GM12878 (cell line): ENCODE measurements around the gene GKAP1. TPM values are rescaled to one million over a fixed set of nuclear protein-coding genes. Genes with fewer than 3 reads are reported as not detected.

Experiments
- ATAC-seq: fragments of 200-7000 bp; cut with Tn5 transposase; 3 replicates; pipeline ENCODE4 v1.9.1; 2020; ENCODE audit warnings: mild to moderate bottlenecking, moderate library complexity
- BruUV-seq: library from RNA; stranded (reverse); fragments of 400-500 nt; replicated peaks from 2 replicates; lab custom pipeline; 2021; lab: Mats Ljungman, UMichigan
- CTCF ChIA-PET: fragments of 300-600 bp; sonication (Branson Sonifier 250); formaldehyde crosslinking; extraction: SDS; loops from one replicate; lab custom pipeline; 2021; ENCODE audit warnings: inconsistent platforms; lab: Yijun Ruan, JAX
- POLR2A ChIA-PET: fragments of 350-600 bp; formaldehyde crosslinking; extraction: SDS; loops from one replicate; lab custom pipeline; 2021; ENCODE audit warnings: inconsistent platforms; lab: Charles Lee
- RAD21 ChIA-PET: fragments of 300-600 bp; sonication (Branson Sonifier 250); formaldehyde crosslinking; loops from one replicate; lab custom pipeline; 2023; ENCODE audit warnings: antibody characterized with exemption; ENCODE audit not compliant: unreplicated experiment; lab: Charles Lee
- SMC1A ChIA-PET: fragments of 300-600 bp; sonication (Branson Sonifier 250); formaldehyde crosslinking; loops from one replicate; lab custom pipeline; 2023; ENCODE audit not compliant: unreplicated experiment, uncharacterized antibody; lab: Charles Lee
- DNase-seq: peaks from one replicate; pipeline ENCODE4 v3.0.0-alpha.2; 2011; ENCODE audit warnings: low read depth, low spot score
- FAIRE-seq: peaks from 3 replicates; lab custom pipeline; 2011; peaks lifted over from hg19 to GRCh38; lab: Jason Lieb, UNC
- H2AFZ ChIP-seq: 2 replicates; pipeline ENCODE4 v1.6.0; 2011; ENCODE audit warnings: low read depth, low read length, control low read depth; ENCODE audit not compliant: control insufficient read depth
- H3K27ac ChIP-seq: 2 replicates; pipeline ENCODE4 v1.5.1; 2011; ENCODE audit warnings: control low read depth; ENCODE audit not compliant: control insufficient read depth, insufficient read depth
- H3K27me3 ChIP-seq, 2 experiments: replicated peaks in 1 of 2; 2 replicates each; pipeline versions ENCODE4 v1.6.0 to v1.6.1; 2011; ENCODE audit warnings: low read length in 1 of 2; ENCODE audit not compliant: control insufficient read depth in 2 of 2, insufficient read depth in 2 of 2
- H3K36me3 ChIP-seq, 2 experiments: 2 replicates each; pipeline ENCODE4 v1.5.1; 2011; ENCODE audit warnings: low read length in 1 of 2; ENCODE audit not compliant: control insufficient read depth in 2 of 2, insufficient read depth in 2 of 2
- H3K4me1 ChIP-seq: 2 replicates; pipeline ENCODE4 v1.6.1; 2011; ENCODE audit warnings: mild to moderate bottlenecking, low read length, moderate library complexity, mixed read lengths; ENCODE audit not compliant: control insufficient read depth, insufficient read depth
- H3K4me2 ChIP-seq: 2 replicates; pipeline ENCODE4 v1.6.0; 2011; ENCODE audit warnings: control low read depth; ENCODE audit not compliant: control insufficient read depth, insufficient read depth
- H3K4me3 ChIP-seq: fragments of 200-600 bp; sonication (generic); 2 replicates; pipeline ENCODE4 v1.5.1; 2016
- H3K79me2 ChIP-seq: 2 replicates; pipeline ENCODE4 v1.6.0; 2011; ENCODE audit warnings: low read length; ENCODE audit not compliant: control insufficient read depth, insufficient read depth
- H3K9ac ChIP-seq: 2 replicates; pipeline ENCODE4 v1.8.0; 2011; ENCODE audit warnings: low read length, control low read depth, mixed read lengths; ENCODE audit not compliant: control insufficient read depth, insufficient read depth
- H3K9me3 ChIP-seq: replicated peaks from 3 replicates; pipeline ENCODE4 v1.5.1; 2011; ENCODE audit warnings: mild to moderate bottlenecking, low read length; ENCODE audit not compliant: control insufficient read depth, insufficient read depth
- H4K20me1 ChIP-seq: 2 replicates; pipeline ENCODE4 v1.6.0; 2011; ENCODE audit not compliant: control insufficient read depth, insufficient read depth
- CREM ChIP-seq: IDR thresholded peaks from 2 replicates; pipeline ENCODE4 v1.6.1; 2014; ENCODE audit warnings: antibody characterized with exemption, low read depth
- EP300 ChIP-seq, 2 experiments: fragments of 150-350 bp in 1 of 2; IDR thresholded peaks; 2 replicates each; pipeline ENCODE4 v1.6.1; 2011 to 2012; ENCODE audit warnings: low read depth in 2 of 2, low read length in 2 of 2, borderline replicate concordance in 1 of 2, improper control_type of control experiment in 1 of 2, inconsistent platforms in 1 of 2; ENCODE audit not compliant: control insufficient read depth in 1 of 2
- HCFC1 ChIP-seq: fragments of 150-350 bp; IDR thresholded peaks from 2 replicates; pipeline ENCODE4 v1.6.1; 2014; ENCODE audit warnings: low read length
- IKZF1 ChIP-seq: fragments of 450-650 bp; conservative IDR thresholded peaks from 2 replicates; pipeline ENCODE4 v1.6.1; 2017; ENCODE audit warnings: antibody characterized with exemption, mild to moderate bottlenecking
- IKZF2 ChIP-seq, 2 experiments: fragments of 450-650 bp; IDR thresholded peaks; 2 replicates each; pipeline ENCODE4 v1.6.1; 2017; ENCODE audit warnings: mild to moderate bottlenecking in 2 of 2, moderate library complexity in 2 of 2
- JUNB ChIP-seq: IDR thresholded peaks from 2 replicates; pipeline ENCODE4 v1.6.1; 2016; ENCODE audit warnings: antibody characterized with exemption, mild to moderate bottlenecking
- RAD51 ChIP-seq: fragments of 450-650 bp; IDR thresholded peaks from 2 replicates; pipeline ENCODE4 v1.6.1; 2016; ENCODE audit warnings: moderate library complexity, mild to moderate bottlenecking, inconsistent platforms
- RFX5 ChIP-seq: IDR thresholded peaks from 2 replicates; pipeline ENCODE4 v1.6.1; 2011; ENCODE audit warnings: low read depth, low read length, improper control_type of control experiment
- RUNX3 ChIP-seq: IDR thresholded peaks from 2 replicates; pipeline ENCODE4 v1.6.1; 2012; ENCODE audit warnings: low read length, inconsistent platforms
- SMAD5 ChIP-seq: IDR thresholded peaks from 2 replicates; pipeline ENCODE4 v1.6.1; 2016; ENCODE audit warnings: antibody characterized with exemption, low read depth
- SMARCA5 ChIP-seq: fragments of 450-650 bp; IDR thresholded peaks from 2 replicates; pipeline ENCODE4 v1.6.1; 2017; ENCODE audit warnings: mild to moderate bottlenecking
- SMC3 ChIP-seq: IDR thresholded peaks from 2 replicates; pipeline ENCODE4 v1.6.1; 2011; ENCODE audit warnings: low read length, improper control_type of control experiment, borderline replicate concordance
- SPI1 ChIP-seq: IDR thresholded peaks from 2 replicates; pipeline ENCODE4 v1.6.1; 2011; ENCODE audit warnings: low read depth, mild to moderate bottlenecking, low read length, moderate library complexity, borderline replicate concordance; ENCODE audit not compliant: insufficient read depth
- SREBF1 ChIP-seq: IDR thresholded peaks from 2 replicates; pipeline ENCODE4 v1.6.1; 2012; ENCODE audit warnings: mild to moderate bottlenecking, low read length
- SREBF2 ChIP-seq: IDR thresholded peaks from 2 replicates; pipeline ENCODE4 v1.6.1; 2012; ENCODE audit warnings: mild to moderate bottlenecking, low read length
- STAT3 ChIP-seq: IDR thresholded peaks from 2 replicates; pipeline ENCODE4 v1.6.1; 2011; ENCODE audit warnings: low read depth, low read length, improper control_type of control experiment
- TCF7 ChIP-seq: IDR thresholded peaks from 2 replicates; pipeline ENCODE4 v1.6.1; 2014; ENCODE audit warnings: antibody characterized with exemption, borderline replicate concordance
- ZNF207 ChIP-seq: fragments of 450-650 bp; IDR thresholded peaks from 2 replicates; pipeline ENCODE4 v1.6.1; 2014; ENCODE audit warnings: antibody characterized with exemption, mild to moderate bottlenecking, borderline replicate concordance
- ZNF622 ChIP-seq: fragments of 450-650 bp; IDR thresholded peaks from 2 replicates; pipeline ENCODE4 v1.6.1; 2017; ENCODE audit warnings: mild to moderate bottlenecking, inconsistent platforms
- WGBS: methylation state at CpG from one replicate; pipeline ENCODE4 v1.1.6; 2016; ENCODE audit warnings: low lambda C conversion rate; ENCODE audit not compliant: insufficient replicate concordance, insufficient coverage; ENCODE audit errors: missing lambda C conversion rate; 5-methylcytosine and 5-hydroxymethylcytosine counted together
- in situ Hi-C: fragments of 300-500 bp; cut with MboI; formaldehyde crosslinking; loops from 9 replicates; pipeline ENCODE4 v1.14.3; 2018; ENCODE audit warnings: mixed read lengths
- intact Hi-C: fragments of 100-400 bp; cut with micrococcal nuclease; formaldehyde crosslinking; loops from one replicate; pipeline ENCODE4 v1.14.2; 2022; ENCODE audit not compliant: unreplicated experiment
- polyA plus RNA-seq, 11 experiments: library from polyadenylated mRNA; depleted of rRNA in 4 of 11; unstranded in 6 of 11; stranded (reverse) in 5 of 11; fragments of >200 nt; fragmentation: Nextera tagmentation in 4 of 11; fragmentation: Illumina TruSeq in 1 of 11; extraction: Ambion mirVana in 4 of 11; extraction: Trizol in 1 of 11; gene quantifications; 1 replicate in 1 of 11; 2 replicates in 10 of 11; pipeline versions ENCODE4 v1.2.1 to v1.2.3, GENCODE V29; 2011 to 2016; ENCODE audit warnings: inconsistent platforms in 2 of 11, missing spikeins in 2 of 11, low read depth in 1 of 11
- total RNA-seq, 4 experiments: library from RNA; depleted of rRNA in 3 of 4; stranded (reverse); fragments of >200 nt in 3 of 4; fragmentation: Illumina TruSeq in 1 of 4; extraction: Trizol in 1 of 4; gene quantifications; 2 replicates each; pipeline versions ENCODE4 v1.2.1 to v1.2.3, GENCODE V29; 2013 to 2021
- TF ChIP-seq, protein P1 (sequence below): IDR thresholded peaks from 2 replicates; pipeline ENCODE4 v1.6.1; 2012; ENCODE audit warnings: low read length, inconsistent platforms

GKAP1 gene
- total and polyA plus RNA-seq, 10 of the 15 experiments (the other 5 are each of a cell fraction or from before 2014, with no cell fraction given) = 0.92 to 5.1 (median 2.7) TPM

DNA sequence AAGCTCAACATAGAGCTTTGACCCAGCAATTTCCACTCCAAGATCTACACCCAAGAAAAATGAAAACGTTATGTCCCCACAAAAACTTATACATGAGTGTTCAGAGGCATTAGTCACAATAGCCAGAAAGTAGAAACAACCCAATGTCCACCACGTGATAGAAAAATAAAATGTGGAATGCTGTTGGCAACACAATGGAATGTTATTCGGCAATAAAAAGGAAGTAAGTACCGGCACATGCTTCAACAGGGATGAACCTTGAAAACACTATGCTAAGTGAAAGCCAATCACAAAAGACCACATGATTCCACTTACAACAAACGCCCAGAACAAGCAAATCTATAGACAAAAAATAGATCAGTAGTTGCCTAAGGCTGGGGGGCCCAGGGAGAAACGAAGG is 115.8 kb downstream of the GKAP1 start:
- WGBS = 1% methylated on average over 6 of the region's 6 CpGs
- RAD21 ChIA-PET = interaction anchor here (1.8 kb wide), 1 partner anchor 12 kb away, joined by 4 read pairs; no protein-coding TSS in a partner anchor

DNA sequence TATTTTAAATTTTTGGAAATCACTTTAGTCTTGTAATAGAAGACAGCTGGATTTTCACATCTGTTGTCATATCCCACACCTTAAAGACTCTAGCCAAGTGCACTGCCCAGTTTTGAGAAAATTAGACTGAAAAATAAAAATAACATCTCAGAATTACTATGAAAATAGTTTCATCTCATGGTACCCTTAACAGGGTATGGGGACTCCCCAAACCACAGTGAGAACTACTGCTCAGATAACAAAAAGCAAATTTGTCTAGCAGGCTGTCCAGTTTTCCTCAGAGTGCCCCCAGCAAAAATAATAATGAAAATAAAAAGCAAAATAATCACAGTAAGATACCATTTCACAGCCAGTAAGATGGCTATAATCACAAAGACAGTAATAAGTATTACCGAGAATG is 116.3 kb downstream of the GKAP1 start:
- Histone ChIP-seq H3K9ac (no peak overlapping the region), H4K20me1 (peaks cover 6% of the 10 kb centered on the region; the same call in 1 of the 2 replicates), H3K27ac (no peak overlapping the region), H2AFZ (no peak overlapping the region), H3K27me3 (no peaks in the 10 kb centered on the region), H3K79me2 (peaks cover 100% of the 10 kb centered on the region), H3K4me2 (peak overlapping the region; percentile 88), H3K4me1 (peaks cover 22% of the 10 kb centered on the region), H3K36me3 (no peaks in the 10 kb centered on the region; a peak in 3 of 4 replicates), H3K4me3 (peak overlapping the region; percentile 58), H3K9me3 (no peaks in the 10 kb centered on the region; the same call in 2 of the 3 replicates)
- FAIRE-seq (no peak), ATAC-seq (peak; percentile 24), DNase-seq (no peak)
- BruUV-seq = no TSS peak
- ChIA-PET POLR2A (no interaction called here), SMC1A (interaction anchor here (0.6 to 1.8 kb wide), 5 partner anchors 20 to 366 kb away, joined by 4 to 7 read pairs (median 4); no protein-coding TSS in a partner anchor), CTCF (interaction anchor here (0.8 to 2.6 kb wide), 6 partner anchors 9 to 81 kb away, joined by 3 to 10 read pairs (median 4); no protein-coding TSS in a partner anchor), RAD21 (interaction anchor here (0.6 to 1.8 kb wide), 2 partner anchors 11 to 50 kb away, joined by 4 read pairs; no protein-coding TSS in a partner anchor)
- in situ Hi-C loops (no loop called here), intact Hi-C loops (loop anchor here (5.0 kb wide), 1 partner anchor 44 kb away; no protein-coding TSS in a partner anchor)
- WGBS = 0% methylated on average over 1 of the region's 1 CpG
- TF ChIP-seq, protein P1, sequence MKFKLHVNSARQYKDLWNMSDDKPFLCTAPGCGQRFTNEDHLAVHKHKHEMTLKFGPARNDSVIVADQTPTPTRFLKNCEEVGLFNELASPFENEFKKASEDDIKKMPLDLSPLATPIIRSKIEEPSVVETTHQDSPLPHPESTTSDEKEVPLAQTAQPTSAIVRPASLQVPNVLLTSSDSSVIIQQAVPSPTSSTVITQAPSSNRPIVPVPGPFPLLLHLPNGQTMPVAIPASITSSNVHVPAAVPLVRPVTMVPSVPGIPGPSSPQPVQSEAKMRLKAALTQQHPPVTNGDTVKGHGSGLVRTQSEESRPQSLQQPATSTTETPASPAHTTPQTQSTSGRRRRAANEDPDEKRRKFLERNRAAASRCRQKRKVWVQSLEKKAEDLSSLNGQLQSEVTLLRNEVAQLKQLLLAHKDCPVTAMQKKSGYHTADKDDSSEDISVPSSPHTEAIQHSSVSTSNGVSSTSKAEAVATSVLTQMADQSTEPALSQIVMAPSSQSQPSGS = no peak
- TF ChIP-seq SPI1 = no peak
- no peak for TF ChIP-seq SREBF2
- TF ChIP-seq JUNB = peak; percentile 11; the same call in 1 of the 2 replicates
- TF ChIP-seq RFX5 = no peak
- TF ChIP-seq ZNF622 = no peak
- no peak for TF ChIP-seq EP300 (IDR thresholded peaks at IDR 0.05; ENCODE audit: borderline replicate concordance in 1 of 2, control insufficient read depth in 1 of 2, low read depth in 2 of 2, low read length in 2 of 2)
- TF ChIP-seq CREM = no peak
- peak; percentile 61 for TF ChIP-seq RUNX3

More for the DNA sequence above, 115.8 kb downstream of the GKAP1 start:
- Histone ChIP-seq H3K4me2 (peak overlapping the region; percentile 88), H3K79me2 (peaks cover 100% of the 10 kb centered on the region), H3K27me3 (no peaks in the 10 kb centered on the region), H3K27ac (peak overlapping the region; percentile 38; the same call in 1 of the 2 replicates), H3K9me3 (no peaks in the 10 kb centered on the region; the same call in 2 of the 3 replicates), H3K4me3 (peak overlapping the region; percentile 58), H3K4me1 (peaks cover 22% of the 10 kb centered on the region), H4K20me1 (peaks cover 6% of the 10 kb centered on the region; the same call in 1 of the 2 replicates), H3K9ac (no peak overlapping the region), H2AFZ (no peak overlapping the region), H3K36me3 (no peaks in the 10 kb centered on the region; a peak in 3 of 4 replicates)
- ChIA-PET CTCF (interaction anchor here (0.8 to 2.6 kb wide), 4 partner anchors 21 to 81 kb away, joined by 3 to 10 read pairs (median 6); no protein-coding TSS in a partner anchor), POLR2A (no interaction called here), SMC1A (interaction anchor here (0.6 to 1.8 kb wide), 3 partner anchors 21 to 367 kb away, joined by 4 read pairs; no protein-coding TSS in a partner anchor)
- TSS peak; percentile 0 for BruUV-seq
- FAIRE-seq = peak; percentile 31
- TF ChIP-seq TCF7 = no peak
- peak; percentile 65 for TF ChIP-seq RAD51
- TF ChIP-seq IKZF2 (IDR thresholded peaks at IDR 0.05) = 0 out of 4 replicates have a peak, but pooled peaks of 1 of the 2 experiments have one; percentile 24
- no peak for TF ChIP-seq SMC3
- no peak for TF ChIP-seq SREBF1
- TF ChIP-seq ZNF207 = no peak
- no peak for TF ChIP-seq STAT3
- TF ChIP-seq HCFC1 = no peak
- TF ChIP-seq SMARCA5 = no peak
- no peak for TF ChIP-seq SMAD5
- TF ChIP-seq IKZF1 = 0 out of 2 replicates have a peak, but pooled peaks have one; percentile 17
- in situ Hi-C loops = no loop called here
- intact Hi-C loops = loop anchor here (5.0 kb wide), 1 partner anchor 44 kb away; no protein-coding TSS in a partner anchor
- DNase-seq = no peak
- peak; percentile 26 for ATAC-seq
